Keratinocyte (primary cell): ENCODE measurements around the gene FANCL. TPM values are rescaled to one million over a fixed set of nuclear protein-coding genes. Genes with fewer than 3 reads are reported as not detected.

Experiments
- DNase-seq: peaks from one replicate; pipeline ENCODE4 v3.0.0-alpha.2; 2011; ENCODE audit warnings: low read depth, missing footprints, low spot score
- FAIRE-seq: peaks from 2 replicates; lab custom pipeline; 2011; peaks lifted over from hg19 to GRCh38; lab: Jason Lieb, UNC
- H2AFZ ChIP-seq: 2 replicates; pipeline ENCODE4 v1.6.0; 2012; ENCODE audit warnings: low read length, control low read depth, inconsistent platforms; ENCODE audit not compliant: control insufficient read depth
- H3K27ac ChIP-seq: 2 replicates; pipeline ENCODE4 v1.5.1; 2011; ENCODE audit warnings: low read length; ENCODE audit not compliant: control insufficient read depth, insufficient read depth
- H3K27me3 ChIP-seq: 3 replicates; pipeline ENCODE4 v1.6.0; 2011; ENCODE audit warnings: low read length; ENCODE audit not compliant: control insufficient read depth, insufficient read depth; ENCODE audit errors: extremely low read depth
- H3K36me3 ChIP-seq, 2 experiments: 2 replicates in 1 of 2; 3 replicates in 1 of 2; pipeline ENCODE4 v1.5.1; 2011; ENCODE audit warnings: low read length in 2 of 2, mild to moderate bottlenecking in 1 of 2; ENCODE audit not compliant: control insufficient read depth in 2 of 2, insufficient read depth in 2 of 2; ENCODE audit errors: extremely low read depth in 1 of 2
- H3K4me1 ChIP-seq: 3 replicates; pipeline ENCODE4 v1.5.1; 2011; ENCODE audit warnings: low read length; ENCODE audit not compliant: control insufficient read depth, insufficient read depth; ENCODE audit errors: extremely low read depth
- H3K4me2 ChIP-seq: 3 replicates; pipeline ENCODE4 v1.6.0; 2011; ENCODE audit warnings: low read depth, low read length; ENCODE audit not compliant: control insufficient read depth, insufficient read depth; ENCODE audit errors: extremely low read depth
- H3K4me3 ChIP-seq, 3 experiments: fragments of 200-600 bp in 1 of 3; sonication (generic) in 1 of 3; 2 replicates in 2 of 3; 3 replicates in 1 of 3; pipeline ENCODE4 v1.5.1; 2011 to 2016; ENCODE audit warnings: low read length in 3 of 3, mild to moderate bottlenecking in 3 of 3, control low read depth in 2 of 3, inconsistent platforms in 1 of 3, low read depth in 1 of 3, mixed read lengths in 1 of 3, mixed run types in 1 of 3, moderate library complexity in 1 of 3; ENCODE audit not compliant: control insufficient read depth in 2 of 3, insufficient read depth in 2 of 3; ENCODE audit errors: extremely low read depth in 1 of 3
- H3K79me2 ChIP-seq: 2 replicates; pipeline ENCODE4 v1.6.0; 2012; ENCODE audit warnings: low read length; ENCODE audit not compliant: control insufficient read depth, insufficient read depth
- H3K9ac ChIP-seq: 3 replicates; pipeline ENCODE4 v1.6.0; 2011; ENCODE audit warnings: low read length; ENCODE audit not compliant: control insufficient read depth, insufficient read depth; ENCODE audit errors: extremely low read depth
- H3K9me1 ChIP-seq: 3 replicates; pipeline ENCODE4 v1.6.0; 2011; ENCODE audit warnings: low read length; ENCODE audit not compliant: control insufficient read depth, insufficient read depth; ENCODE audit errors: extremely low read depth
- H3K9me3 ChIP-seq: 2 replicates; pipeline ENCODE4 v1.5.1; 2012; ENCODE audit warnings: low read depth, low read length; ENCODE audit not compliant: control insufficient read depth
- H4K20me1 ChIP-seq: 3 replicates; pipeline ENCODE4 v1.6.0; 2011; ENCODE audit warnings: low read length; ENCODE audit not compliant: control insufficient read depth, insufficient read depth; ENCODE audit errors: extremely low read depth
- CTCF ChIP-seq, 3 experiments: IDR thresholded peaks in 1 of 3; conservative IDR thresholded peaks in 1 of 3; optimal IDR thresholded peaks in 1 of 3; 2 replicates in 2 of 3; 3 replicates in 1 of 3; pipeline versions ENCODE3 to v1.5.1; 2011; ENCODE audit warnings: low read length in 3 of 3, mild to moderate bottlenecking in 3 of 3, moderate library complexity in 2 of 3, control low read depth in 1 of 3, inconsistent platforms in 1 of 3; ENCODE audit not compliant: insufficient read depth in 2 of 3; ENCODE audit errors: extremely low read depth in 1 of 3
- EZH2 ChIP-seq: IDR thresholded peaks from one replicate; pipeline ENCODE4 v1.6.1; 2012; ENCODE audit warnings: inconsistent platforms, mild to moderate bottlenecking, low read length, moderate library complexity
- dilution Hi-C: fragments of 300-500 bp; cut with MboI; formaldehyde crosslinking; loops from one replicate; pipeline ENCODE4 v1.7.0; 2020; ENCODE audit warnings: low sequenced_read_pairs; ENCODE audit not compliant: extremely low pct_ligation_motif_present
- polyA plus RNA-seq, 5 experiments: library from polyadenylated mRNA; depleted of rRNA in 3 of 5; stranded (reverse) in 3 of 5; stranded (forward) in 1 of 5; unstranded in 1 of 5; fragments of >200 nt; gene quantifications; 1 replicate in 1 of 5; 2 replicates in 3 of 5; 3 replicates in 1 of 5; pipeline versions ENCODE4 v1.2.1 to v1.2.3, GENCODE V29; 2011 to 2012; ENCODE audit warnings: missing spikeins in 2 of 5, low read depth in 1 of 5, low replicate concordance in 1 of 5

Gene FANCL
- polyA plus RNA-seq, 1 donor (not counting 4 experiments of a cell fraction or from before 2014, with no cell fraction given) = 15.1 TPM

- Histone ChIP-seq H3K4me1 (no peaks in the 10 kb centered on the region), H3K27ac (no peak overlapping the region), H3K9me3 (no peaks in the 10 kb centered on the region), H3K27me3 (no peaks in the 10 kb centered on the region), H3K4me3 (no peak overlapping the region), H2AFZ (no peak overlapping the region), H3K79me2 (no peaks in the 10 kb centered on the region), H4K20me1 (no peaks in the 10 kb centered on the region), H3K9me1 (no peaks in the 10 kb centered on the region), H3K36me3 (no peaks in the 10 kb centered on the region), H3K9ac (no peak overlapping the region), H3K4me2 (no peak overlapping the region)
- DNase-seq (no peak), FAIRE-seq (no peak)
- TF ChIP-seq CTCF (optimal IDR thresholded peaks at IDR 0.05 in 1 of 3, IDR thresholded peaks at IDR 0.05 in 1 of 3, conservative IDR thresholded peaks at IDR 0.05 in 1 of 3; ENCODE audit: extremely low read depth in 1 of 3, insufficient read depth in 2 of 3, low read length in 3 of 3) (no peak), EZH2 (no peak)
- dilution Hi-C loops = no loop called here
Observed at GRCh38 chr2:58206785-58207184, 34.3 kb downstream of the FANCL start.

- no peaks in the 10 kb centered on the region for H3K27me3 ChIP-seq
- H3K4me2 ChIP-seq = no peak overlapping the region
- FAIRE-seq = no peak
- H3K9ac ChIP-seq = no peak overlapping the region
- no peaks in the 10 kb centered on the region for H3K4me1 ChIP-seq
- H3K36me3 ChIP-seq = no peaks in the 10 kb centered on the region
- H3K79me2 ChIP-seq = no peaks in the 10 kb centered on the region
- no peaks in the 10 kb centered on the region for H4K20me1 ChIP-seq
- no peak for DNase-seq
- dilution Hi-C loops = no loop called here
- H3K27ac ChIP-seq = no peak overlapping the region
- H2AFZ ChIP-seq = no peak overlapping the region
- H3K4me3 ChIP-seq = no peak overlapping the region
- H3K9me1 ChIP-seq = no peaks in the 10 kb centered on the region
- TF ChIP-seq CTCF (optimal IDR thresholded peaks at IDR 0.05 in 1 of 3, IDR thresholded peaks at IDR 0.05 in 1 of 3, conservative IDR thresholded peaks at IDR 0.05 in 1 of 3; ENCODE audit: extremely low read depth in 1 of 3, insufficient read depth in 2 of 3, low read length in 3 of 3) (no peak), EZH2 (no peak)
- H3K9me3 ChIP-seq = no peaks in the 10 kb centered on the region
Observed at GRCh38 chr2:58204195-58204959, 36.7 kb downstream of the FANCL start.
